CD4-positive, alpha-beta T cell treated with Interleukin-17A for 4 hours (primary cell): ENCODE results near the gene GRIP1.
"Not testable (repeated sequence)": the region's sequence is repeated elsewhere in the genome, so short reads cannot be mapped to it uniquely, and the experiment has no call there.

Experiments used
- DNase-seq: peaks from one replicate; pipeline ENCODE4 v3.0.0-alpha.2; 2020; ENCODE audit warnings: mixed read lengths

The GRIP1 gene

GRCh38 chr12:66503746-66504145 lies 175.1 kb downstream of the GRIP1 start:
- DNase-seq, result no peak

GRCh38 chr12:66502911-66503310 lies 176.0 kb downstream of the GRIP1 start:
- DNase-seq, result no peak

- no peak for DNase-seq
Observed at GRCh38 chr12:66500841-66501240, 178.0 kb downstream of the GRIP1 start.

- no peak for DNase-seq
Observed at GRCh38 chr12:66500091-66500490, 178.8 kb downstream of the GRIP1 start.

- DNase-seq, result no peak
Observed at GRCh38 chr12:66499000-66499399, 179.9 kb downstream of the GRIP1 start.

GRCh38 chr12:66498059-66498458 lies 180.8 kb downstream of the GRIP1 start:
- DNase-seq, result not testable (repeated sequence)

- no peak for DNase-seq
Observed at GRCh38 chr12:66497008-66497897, 181.6 kb downstream of the GRIP1 start.

GRCh38 chr12:66496595-66496994 lies 182.3 kb downstream of the GRIP1 start:
- no peak for DNase-seq

- no peak for DNase-seq
Observed at GRCh38 chr12:66495709-66496108, 183.2 kb downstream of the GRIP1 start.

GRCh38 chr12:66493819-66494218 lies 185.1 kb downstream of the GRIP1 start:
- DNase-seq, result no peak

- DNase-seq, result no peak
Observed at GRCh38 chr12:66491853-66492252, 187.0 kb downstream of the GRIP1 start.

- DNase-seq, result no peak
Observed at GRCh38 chr12:66482351-66483203, 196.3 kb downstream of the GRIP1 start.

GRCh38 chr12:66467932-66468331 lies 210.9 kb downstream of the GRIP1 start:
- DNase-seq, result no peak

GRCh38 chr12:66461331-66461730 lies 217.5 kb downstream of the GRIP1 start:
- DNase-seq, result no peak

- DNase-seq, result no peak
Observed at GRCh38 chr12:66459944-66460482, 218.9 kb downstream of the GRIP1 start.

- DNase-seq, result no peak
Observed at GRCh38 chr12:66456612-66457011, 222.3 kb downstream of the GRIP1 start.

GRCh38 chr12:66453844-66454243 lies 225.0 kb downstream of the GRIP1 start:
- DNase-seq, result no peak

GRCh38 chr12:66453120-66453519 lies 225.8 kb downstream of the GRIP1 start:
- DNase-seq, result no peak

- DNase-seq, result no peak
Observed at GRCh38 chr12:66449531-66449930, 229.3 kb downstream of the GRIP1 start.

- no peak for DNase-seq
Observed at GRCh38 chr12:66447643-66448042, 231.2 kb downstream of the GRIP1 start.

- DNase-seq, result no peak
Observed at GRCh38 chr12:66446276-66446675, 232.6 kb downstream of the GRIP1 start.

- no peak for DNase-seq
Observed at GRCh38 chr12:66441905-66442559, 236.8 kb downstream of the GRIP1 start.

- DNase-seq, result no peak
Observed at GRCh38 chr12:66438601-66439000, 240.3 kb downstream of the GRIP1 start.
